GM23338 (cell line): Measurements from ENCODE around the gene CA6. TPM values are rescaled to one million over a fixed set of nuclear protein-coding genes. Genes with fewer than 3 reads are reported as not detected.
"Not testable (repeated sequence)": the region's sequence is repeated elsewhere in the genome, so short reads cannot be mapped to it uniquely, and the experiment has no call there.

Experiments used
- ATAC-seq: fragments of 200-7000 bp; cut with Tn5 transposase; 3 replicates; pipeline ENCODE4 v1.9.1; 2020
- DNase-seq: peaks from one replicate; pipeline ENCODE4 v3.0.0-alpha.2; 2015; ENCODE audit warnings: low spot score
- H2AFZ ChIP-seq: fragments of 200-600 bp; sonication (generic); 2 replicates; pipeline ENCODE4 v1.8.0; 2016; ENCODE audit warnings: antibody characterized with exemption, mild to moderate bottlenecking, moderate library complexity
- H3F3A ChIP-seq: fragments of 200-600 bp; sonication (generic); replicated peaks from 2 replicates; pipeline ENCODE4 v1.8.0; 2017; ENCODE audit warnings: antibody characterized with exemption, mixed run types, low read depth
- H3K27ac ChIP-seq: fragments of 200-600 bp; sonication (generic); 2 replicates; pipeline ENCODE4 v1.6.1; 2016; ENCODE audit warnings: low read depth
- H3K27me3 ChIP-seq: fragments of 200-600 bp; sonication (generic); 2 replicates; pipeline ENCODE4 v1.8.0; 2016; ENCODE audit warnings: mild to moderate bottlenecking, mixed run types, moderate library complexity; ENCODE audit not compliant: insufficient read depth
- H3K36me3 ChIP-seq: fragments of 200-600 bp; sonication (generic); 2 replicates; pipeline ENCODE4 v1.8.0; 2016; ENCODE audit warnings: mild to moderate bottlenecking; ENCODE audit not compliant: insufficient read depth
- H3K4me1 ChIP-seq: fragments of 200-600 bp; sonication (generic); 2 replicates; pipeline ENCODE4 v1.8.0; 2016; ENCODE audit warnings: mild to moderate bottlenecking, moderate library complexity; ENCODE audit not compliant: insufficient read depth
- H3K4me2 ChIP-seq: fragments of 200-600 bp; sonication (generic); 2 replicates; pipeline ENCODE4 v1.7.1; 2017; ENCODE audit warnings: mixed run types
- H3K4me3 ChIP-seq: fragments of 200-600 bp; sonication (generic); 2 replicates; pipeline ENCODE4 v1.6.1; 2016; ENCODE audit warnings: mixed run types
- H3K79me2 ChIP-seq: fragments of 200-600 bp; sonication (generic); replicated peaks from 2 replicates; pipeline ENCODE4 v1.8.0; 2017; ENCODE audit warnings: mild to moderate bottlenecking; ENCODE audit not compliant: insufficient read depth
- H3K9me2 ChIP-seq: fragments of 200-600 bp; sonication (generic); 2 replicates; pipeline ENCODE4 v1.8.0; 2017; ENCODE audit not compliant: insufficient read depth
- H4K20me1 ChIP-seq: fragments of 200-600 bp; sonication (generic); replicated peaks from 2 replicates; pipeline ENCODE4 v1.8.0; 2017; ENCODE audit warnings: mild to moderate bottlenecking; ENCODE audit not compliant: insufficient read depth
- H3K27ac Mint-ChIP-seq: 2 replicates; pipeline ENCODE4 v1.8.0; 2020; ENCODE audit warnings: inconsistent platforms, mild to moderate bottlenecking, moderate library complexity, mixed read lengths
- H3K27me3 Mint-ChIP-seq: 3 replicates; pipeline ENCODE4 v1.8.0; 2022; ENCODE audit warnings: low read depth, mild to moderate bottlenecking, moderate library complexity, mixed read lengths, inconsistent platforms; ENCODE audit not compliant: insufficient read depth, poor library complexity
- H3K36me3 Mint-ChIP-seq: 3 replicates; pipeline ENCODE4 v1.8.0; 2021; ENCODE audit warnings: low read depth, mild to moderate bottlenecking, inconsistent platforms, moderate library complexity, mixed read lengths
- H3K4me1 Mint-ChIP-seq: 3 replicates; pipeline ENCODE4 v1.8.0; 2020; ENCODE audit warnings: mild to moderate bottlenecking, inconsistent platforms, mixed read lengths
- H3K4me3 Mint-ChIP-seq: 3 replicates; pipeline ENCODE4 v1.8.0; 2021; ENCODE audit warnings: moderate library complexity, mild to moderate bottlenecking, inconsistent platforms, mixed read lengths
- H3K9me3 Mint-ChIP-seq: 3 replicates; pipeline ENCODE4 v1.8.0; 2020; ENCODE audit warnings: moderate library complexity, mild to moderate bottlenecking, inconsistent platforms, mixed read lengths
- polyA plus RNA-seq: library from polyadenylated mRNA; unstranded; fragments of >200 nt; fragmentation: Nextera tagmentation; extraction: Ambion mirVana; gene quantifications from 2 replicates; pipeline ENCODE4 v1.2.1, GENCODE V29; 2016
- small RNA-seq: library from RNA; depleted of rRNA; stranded (forward); fragments of <200 nt; gene quantifications from one replicate; pipeline ENCODE3, GENCODE V24; 2014; ENCODE audit warnings: low replicate concordance
- total RNA-seq: library from RNA; depleted of rRNA; stranded (reverse); fragments of >200 nt; shearing (Covaris generic); gene quantifications from 2 replicates; pipeline ENCODE4 v1.2.3, GENCODE V29; 2014; rRNA removed
- TF ChIP-seq, protein P1 (sequence below): fragments of 250-450 bp; sonication (Bioruptor Pico); IDR thresholded peaks from 2 replicates; pipeline ENCODE4 v1.5.0; 2020; ENCODE audit warnings: mild to moderate bottlenecking, moderate library complexity

CA6 gene
- total and polyA plus RNA-seq, 2 experiments from 2014 or later, result not detected

DNA sequence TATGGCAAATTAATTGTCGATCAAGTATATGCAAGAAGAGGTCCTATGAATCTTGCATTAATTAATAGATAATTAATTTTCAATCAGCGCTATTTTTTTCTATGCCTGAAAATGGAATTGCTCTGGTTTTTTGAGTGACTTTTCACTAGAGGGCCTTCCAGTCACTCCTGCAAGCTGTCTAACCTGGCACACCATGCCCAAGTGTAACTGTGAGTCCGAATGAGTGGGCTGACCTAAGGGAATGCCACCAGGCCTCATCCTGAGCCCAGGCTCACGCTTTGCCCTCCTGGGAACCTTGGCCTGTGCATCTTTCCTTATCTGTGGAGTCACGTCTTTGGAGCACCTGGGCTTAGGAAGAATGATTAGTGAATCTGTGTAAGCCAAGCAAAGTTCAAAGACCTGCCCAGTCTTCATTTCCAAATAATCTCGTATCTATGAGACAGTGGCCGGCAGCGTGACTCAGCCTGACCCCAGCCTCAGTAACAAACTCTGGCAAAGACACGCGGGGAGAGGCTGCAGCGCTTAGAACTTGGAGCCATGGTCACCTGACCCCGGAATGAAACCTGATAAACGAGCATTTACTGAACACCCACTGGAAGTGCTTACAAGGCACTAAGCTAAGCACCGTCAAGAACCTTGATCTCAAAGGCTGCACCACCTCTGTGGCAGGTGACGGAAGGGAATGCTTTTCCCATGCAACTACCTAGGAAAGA is 76.5 kb downstream of the CA6 start:
- not testable (repeated sequence) for H2AFZ ChIP-seq, H3K4me3 Mint-ChIP-seq, H3K9me3 Mint-ChIP-seq, H3K36me3 ChIP-seq, H3K4me1 ChIP-seq, H3K36me3 Mint-ChIP-seq, H3K79me2 ChIP-seq, H3K27ac Mint-ChIP-seq, H3K27me3 ChIP-seq, ATAC-seq, H4K20me1 ChIP-seq, DNase-seq, H3F3A ChIP-seq, H3K9me2 ChIP-seq, H3K4me1 Mint-ChIP-seq, H3K4me3 ChIP-seq, H3K4me2 ChIP-seq, H3K27me3 Mint-ChIP-seq, H3K27ac ChIP-seq

- no peak overlapping the region for H3K27ac Mint-ChIP-seq
- no peaks in the 10 kb centered on the region for H3K9me3 Mint-ChIP-seq
- TF ChIP-seq, protein P1, sequence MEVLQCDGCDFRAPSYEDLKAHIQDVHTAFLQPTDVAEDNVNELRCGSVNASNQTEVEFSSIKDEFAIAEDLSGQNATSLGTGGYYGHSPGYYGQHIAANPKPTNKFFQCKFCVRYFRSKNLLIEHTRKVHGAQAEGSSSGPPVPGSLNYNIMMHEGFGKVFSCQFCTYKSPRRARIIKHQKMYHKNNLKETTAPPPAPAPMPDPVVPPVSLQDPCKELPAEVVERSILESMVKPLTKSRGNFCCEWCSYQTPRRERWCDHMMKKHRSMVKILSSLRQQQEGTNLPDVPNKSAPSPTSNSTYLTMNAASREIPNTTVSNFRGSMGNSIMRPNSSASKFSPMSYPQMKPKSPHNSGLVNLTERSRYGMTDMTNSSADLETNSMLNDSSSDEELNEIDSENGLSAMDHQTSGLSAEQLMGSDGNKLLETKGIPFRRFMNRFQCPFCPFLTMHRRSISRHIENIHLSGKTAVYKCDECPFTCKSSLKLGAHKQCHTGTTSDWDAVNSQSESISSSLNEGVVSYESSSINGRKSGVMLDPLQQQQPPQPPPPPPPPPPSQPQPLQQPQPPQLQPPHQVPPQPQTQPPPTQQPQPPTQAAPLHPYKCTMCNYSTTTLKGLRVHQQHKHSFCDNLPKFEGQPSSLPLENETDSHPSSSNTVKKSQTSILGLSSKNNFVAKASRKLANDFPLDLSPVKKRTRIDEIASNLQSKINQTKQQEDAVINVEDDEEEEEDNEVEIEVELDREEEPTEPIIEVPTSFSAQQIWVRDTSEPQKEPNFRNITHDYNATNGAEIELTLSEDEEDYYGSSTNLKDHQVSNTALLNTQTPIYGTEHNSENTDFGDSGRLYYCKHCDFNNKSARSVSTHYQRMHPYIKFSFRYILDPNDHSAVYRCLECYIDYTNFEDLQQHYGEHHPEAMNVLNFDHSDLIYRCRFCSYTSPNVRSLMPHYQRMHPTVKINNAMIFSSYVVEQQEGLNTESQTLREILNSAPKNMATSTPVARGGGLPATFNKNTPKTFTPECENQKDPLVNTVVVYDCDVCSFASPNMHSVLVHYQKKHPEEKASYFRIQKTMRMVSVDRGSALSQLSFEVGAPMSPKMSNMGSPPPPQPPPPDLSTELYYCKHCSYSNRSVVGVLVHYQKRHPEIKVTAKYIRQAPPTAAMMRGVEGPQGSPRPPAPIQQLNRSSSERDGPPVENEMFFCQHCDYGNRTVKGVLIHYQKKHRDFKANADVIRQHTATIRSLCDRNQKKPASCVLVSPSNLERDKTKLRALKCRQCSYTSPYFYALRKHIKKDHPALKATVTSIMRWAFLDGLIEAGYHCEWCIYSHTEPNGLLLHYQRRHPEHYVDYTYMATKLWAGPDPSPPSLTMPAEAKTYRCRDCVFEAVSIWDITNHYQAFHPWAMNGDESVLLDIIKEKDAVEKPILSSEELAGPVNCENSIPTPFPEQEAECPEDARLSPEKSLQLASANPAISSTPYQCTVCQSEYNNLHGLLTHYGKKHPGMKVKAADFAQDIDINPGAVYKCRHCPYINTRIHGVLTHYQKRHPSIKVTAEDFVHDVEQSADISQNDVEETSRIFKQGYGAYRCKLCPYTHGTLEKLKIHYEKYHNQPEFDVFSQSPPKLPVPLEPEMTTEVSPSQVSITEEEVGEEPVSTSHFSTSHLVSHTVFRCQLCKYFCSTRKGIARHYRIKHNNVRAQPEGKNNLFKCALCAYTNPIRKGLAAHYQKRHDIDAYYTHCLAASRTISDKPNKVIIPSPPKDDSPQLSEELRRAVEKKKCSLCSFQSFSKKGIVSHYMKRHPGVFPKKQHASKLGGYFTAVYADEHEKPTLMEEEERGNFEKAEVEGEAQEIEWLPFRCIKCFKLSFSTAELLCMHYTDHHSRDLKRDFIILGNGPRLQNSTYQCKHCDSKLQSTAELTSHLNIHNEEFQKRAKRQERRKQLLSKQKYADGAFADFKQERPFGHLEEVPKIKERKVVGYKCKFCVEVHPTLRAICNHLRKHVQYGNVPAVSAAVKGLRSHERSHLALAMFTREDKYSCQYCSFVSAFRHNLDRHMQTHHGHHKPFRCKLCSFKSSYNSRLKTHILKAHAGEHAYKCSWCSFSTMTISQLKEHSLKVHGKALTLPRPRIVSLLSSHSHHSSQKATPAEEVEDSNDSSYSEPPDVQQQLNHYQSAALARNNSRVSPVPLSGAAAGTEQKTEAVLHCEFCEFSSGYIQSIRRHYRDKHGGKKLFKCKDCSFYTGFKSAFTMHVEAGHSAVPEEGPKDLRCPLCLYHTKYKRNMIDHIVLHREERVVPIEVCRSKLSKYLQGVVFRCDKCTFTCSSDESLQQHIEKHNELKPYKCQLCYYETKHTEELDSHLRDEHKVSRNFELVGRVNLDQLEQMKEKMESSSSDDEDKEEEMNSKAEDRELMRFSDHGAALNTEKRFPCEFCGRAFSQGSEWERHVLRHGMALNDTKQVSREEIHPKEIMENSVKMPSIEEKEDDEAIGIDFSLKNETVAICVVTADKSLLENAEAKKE, result no peak
Measured at GRCh38 chr1:9022773-9023172, 77.1 kb downstream of the CA6 start.

More at GRCh38 chr1:9022773-9023172, 77.1 kb downstream of the CA6 start:
- DNase-seq (peak; percentile 31), ATAC-seq (peak; percentile 55)
- Histone ChIP-seq H3K27me3 (no peaks in the 10 kb centered on the region), H3K36me3 (no peaks in the 10 kb centered on the region), H3K4me1 (no peaks in the 10 kb centered on the region), H3K9me2 (no peaks in the 10 kb centered on the region), H3K4me2 (no peak overlapping the region), H3F3A (no peaks in the 10 kb centered on the region), H3K4me3 (no peak overlapping the region), H4K20me1 (no peaks in the 10 kb centered on the region), H2AFZ (peak overlapping the region; percentile 33; the same call in 1 of the 2 replicates), H3K27ac (no peak overlapping the region), H3K79me2 (no peaks in the 10 kb centered on the region)
- H3K27me3 Mint-ChIP-seq, result peaks cover 5% of the 10 kb centered on the region
- no peaks in the 10 kb centered on the region for H3K36me3 Mint-ChIP-seq
- H3K4me3 Mint-ChIP-seq, result no peak overlapping the region
- H3K4me1 Mint-ChIP-seq, result no peaks in the 10 kb centered on the region

Small RNA genes lying within 50 kb of the gene (small RNA-seq; reads per million reads assigned to genes)
- not detected for gene AL139415.2
- not detected for gene RN7SL451P

Other genes starting within 250 kb of the CA6 start
- 157 and 170 TPM in 2 replicates for gene RERE, start 128.2 kb upstream of the CA6 start, total RNA-seq
- 148 and 166 TPM in 2 replicates for gene RERE, start 128.2 kb upstream of the CA6 start, polyA plus RNA-seq
- 1,517 and 1,831 TPM in 2 replicates for gene ENO1, start 67.2 kb upstream of the CA6 start, total RNA-seq
- 882 and 910 TPM in 2 replicates for gene ENO1, start 67.2 kb upstream of the CA6 start, polyA plus RNA-seq
- gene SLC2A7, start 80.6 kb downstream of the CA6 start, total RNA-seq, result not detected in 2 replicates
- gene SLC2A7, start 80.6 kb downstream of the CA6 start, polyA plus RNA-seq, result not detected in 2 replicates
- 0.03 TPM in 1 of 2 replicates, not detected in the other for gene SLC2A5, start 123.8 kb downstream of the CA6 start, total RNA-seq
- not detected in 2 replicates for gene SLC2A5, start 123.8 kb downstream of the CA6 start, polyA plus RNA-seq
- gene GPR157, start 183.2 kb downstream of the CA6 start, total RNA-seq, result 3.9 and 4.2 TPM in 2 replicates
- gene GPR157, start 183.2 kb downstream of the CA6 start, polyA plus RNA-seq, result 0.81 and 0.85 TPM in 2 replicates